CD4-positive, alpha-beta T cell treated with Interleukin-21 for 1 hour (primary cell): ENCODE data around the gene MRPS18A.
A peak's percentile ranks its signal among the peaks of the same experiment; 100 is the strongest.

Experiments used
- DNase-seq: peaks from one replicate; pipeline ENCODE4 v3.0.0-alpha.2; 2020

MRPS18A gene

GRCh38 chr6:43630980-43631619 is 56.5 kb downstream of the MRPS18A start:
- DNase-seq, result no peak

GRCh38 chr6:43629505-43630300 is 57.9 kb downstream of the MRPS18A start:
- peak; percentile 95 for DNase-seq

GRCh38 chr6:43629104-43629504 is 58.5 kb downstream of the MRPS18A start, which contains the start of gene GTPBP2:
GTPBP2 (minus strand) TSS chr6:43629264; CDS start chr6:43629162, 102 bp downstream.
- peak; percentile 97 for DNase-seq

GRCh38 chr6:43628393-43629103 is 59.0 kb downstream of the MRPS18A start:
- peak; percentile 67 for DNase-seq

GRCh38 chr6:43627008-43627825 is 60.4 kb downstream of the MRPS18A start:
- DNase-seq, result no peak

GRCh38 chr6:43625393-43625992 is 62.1 kb downstream of the MRPS18A start:
- no peak for DNase-seq

- DNase-seq, result no peak
Measured at GRCh38 chr6:43624786-43625288, 62.8 kb downstream of the MRPS18A start.

GRCh38 chr6:43623880-43624785 is 63.5 kb downstream of the MRPS18A start:
- DNase-seq, result no peak

GRCh38 chr6:43622541-43622940 is 65.0 kb downstream of the MRPS18A start:
- DNase-seq, result no peak

GRCh38 chr6:43621836-43622180 is 65.8 kb downstream of the MRPS18A start:
- DNase-seq, result no peak
